GM21786 (cell line): ENCODE measurements around the gene STYK1.
"Not testable (repeated sequence)": the region's sequence is repeated elsewhere in the genome, so short reads cannot be mapped to it uniquely, and the experiment has no call there.

Experiments used
- ATAC-seq: cut with Tn5 transposase; IDR thresholded peaks from one replicate; pipeline ENCODE4 v1.9.1; 2021; ENCODE audit not compliant: unreplicated experiment

The STYK1 gene

DNA sequence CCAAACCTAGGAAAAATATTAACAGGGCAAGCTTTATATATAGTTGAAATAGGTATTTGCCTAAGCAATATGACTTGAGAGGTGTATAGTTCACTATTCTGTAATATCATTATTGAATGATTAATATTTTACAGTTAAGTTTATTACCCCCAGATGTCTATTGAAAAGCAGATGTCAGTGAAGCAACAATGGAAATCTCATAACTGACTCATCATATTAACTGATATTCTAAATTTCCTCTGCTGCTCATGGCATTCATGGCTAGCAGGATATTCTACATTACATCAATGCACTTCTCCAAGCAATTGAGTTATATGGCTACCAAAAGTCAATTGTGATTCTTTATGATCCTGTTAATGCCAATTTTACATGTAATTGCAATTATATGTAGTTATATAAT is 50.7 kb downstream of the STYK1 start:
- no peak for ATAC-seq

DNA sequence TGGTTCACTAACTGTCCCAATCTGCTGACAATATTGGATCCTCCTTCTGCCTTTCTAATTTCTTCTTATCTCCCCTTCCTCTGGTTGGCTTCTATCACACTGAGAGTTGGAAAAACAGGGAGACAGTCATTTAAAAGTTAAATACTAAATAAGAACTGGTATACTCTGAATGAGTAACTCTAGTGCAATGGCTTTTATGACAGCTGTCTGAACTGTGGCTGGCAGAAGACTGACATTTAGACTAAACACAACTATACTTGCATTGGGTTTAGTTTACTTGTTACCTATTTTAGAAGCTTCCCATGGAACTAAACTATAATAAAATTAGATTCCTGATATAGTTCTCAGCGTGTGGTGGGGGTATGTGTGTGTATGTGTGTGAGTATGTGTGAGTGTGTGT is 52.6 kb downstream of the STYK1 start:
- ATAC-seq: no peak

DNA sequence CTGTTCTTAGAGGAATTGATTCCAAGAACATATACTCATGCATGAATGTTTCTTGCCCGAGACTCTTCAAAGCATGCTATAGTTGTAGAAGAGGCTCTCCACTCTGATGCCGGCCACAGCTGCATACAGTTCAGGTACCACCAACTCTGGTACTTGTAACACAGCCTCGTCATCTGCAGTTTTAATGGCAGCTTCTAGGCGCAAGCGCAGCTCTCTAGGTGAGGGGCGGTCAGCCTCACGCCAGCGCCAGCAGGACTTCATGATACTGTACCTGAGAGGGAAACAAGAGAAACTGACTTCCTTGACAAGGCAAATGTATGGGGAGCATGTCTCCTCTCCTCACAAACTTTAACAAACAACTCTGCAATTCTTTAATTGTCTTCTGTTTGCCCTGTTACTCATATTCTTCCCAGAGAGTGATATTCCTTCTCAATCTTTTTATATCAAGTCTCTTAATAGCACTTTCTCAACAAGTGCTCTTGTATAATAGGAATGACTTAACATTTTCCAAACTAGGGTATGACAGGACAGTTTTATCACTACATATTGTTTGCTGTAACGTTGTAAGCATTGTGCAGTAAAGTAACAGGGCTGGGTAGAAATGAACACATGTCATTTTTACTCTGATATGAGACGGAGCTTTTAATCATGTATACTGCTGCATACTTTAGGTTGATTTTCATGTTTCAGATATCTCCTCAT is 53.6 kb downstream of the STYK1 start:
- no peak for ATAC-seq

DNA sequence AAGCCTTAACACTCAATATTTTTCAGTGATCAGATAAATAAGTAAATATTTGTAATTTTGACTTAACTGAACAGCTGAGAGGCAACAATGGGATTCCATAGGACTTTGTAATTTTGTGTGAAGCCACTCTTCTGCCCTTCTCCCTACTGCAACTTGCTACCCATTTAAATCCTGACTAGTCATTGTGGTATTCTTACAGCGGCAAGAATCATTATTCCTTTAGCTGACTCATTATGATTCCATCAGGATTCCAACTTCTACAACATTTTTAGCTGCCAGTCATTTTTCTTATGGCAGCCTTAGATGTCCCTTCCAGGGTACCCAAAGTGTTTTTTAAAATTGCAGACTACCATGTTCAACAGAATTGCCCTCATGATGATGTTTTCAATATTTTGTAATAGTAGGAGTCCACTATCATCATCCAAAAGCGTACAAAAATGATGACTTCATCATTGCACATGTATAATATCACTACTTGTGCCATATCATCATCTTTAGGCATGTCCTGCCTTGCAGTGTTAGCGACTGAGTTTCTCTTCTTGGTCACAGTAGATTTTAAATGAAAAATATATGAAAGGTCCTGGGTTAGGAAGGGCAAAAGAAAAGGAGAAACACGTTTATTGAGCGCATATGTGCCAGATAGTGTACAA is 55.4 kb downstream of the STYK1 start:
- ATAC-seq: no peak

DNA sequence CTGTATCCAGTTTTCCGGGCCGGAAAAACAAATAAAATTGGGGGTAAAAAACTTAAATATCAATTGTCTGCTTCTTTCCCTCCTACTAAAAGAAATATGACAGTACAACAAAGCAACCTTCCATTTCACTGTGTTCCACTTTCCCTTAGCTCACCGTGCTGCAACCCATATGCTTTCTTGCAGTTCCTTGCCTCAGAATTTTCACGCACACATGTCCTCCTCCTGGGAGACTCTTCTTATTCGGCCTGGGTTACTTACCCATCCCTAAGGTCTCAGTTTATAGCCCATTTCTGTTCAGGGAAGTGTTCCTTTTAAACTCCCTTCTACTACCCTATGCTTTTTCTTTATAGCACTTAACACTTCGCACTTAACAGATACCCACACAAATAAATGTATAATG is 56.0 kb downstream of the STYK1 start:
- no peak for ATAC-seq

DNA sequence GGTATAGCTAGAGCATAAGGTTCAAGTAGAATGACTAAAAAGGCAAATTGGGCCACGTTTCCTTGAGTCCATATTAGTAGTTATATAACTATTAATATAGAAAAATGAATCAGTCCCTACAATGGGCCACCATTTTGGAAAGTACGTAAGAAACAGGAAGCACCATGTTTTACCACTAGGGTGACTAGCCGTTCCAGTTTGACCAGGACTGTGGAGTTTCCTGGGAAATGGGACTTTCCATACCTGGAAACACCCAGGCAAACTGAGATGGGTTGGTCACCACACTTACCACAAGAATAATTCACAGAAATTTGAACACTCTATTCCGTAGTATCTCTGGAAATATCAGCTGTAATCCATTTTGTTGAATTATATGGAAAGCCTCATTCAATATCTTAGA is 58.3 kb downstream of the STYK1 start:
- no peak for ATAC-seq

DNA sequence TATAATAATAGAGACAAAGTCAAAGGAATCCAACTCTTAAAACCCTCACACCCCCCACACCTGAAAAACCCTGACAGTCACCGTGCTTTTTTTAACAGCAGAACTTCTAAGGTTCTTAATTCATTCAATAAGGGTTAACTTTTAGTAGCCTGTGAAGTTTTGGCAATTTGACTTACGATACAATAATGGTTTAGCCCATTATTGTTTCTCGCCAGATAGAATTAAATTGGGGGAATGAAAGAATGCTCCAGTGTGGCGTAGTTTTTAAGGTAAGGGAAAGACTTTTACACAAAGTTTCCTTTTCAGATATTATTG is 59.8 kb downstream of the STYK1 start:
- ATAC-seq: no peak

DNA sequence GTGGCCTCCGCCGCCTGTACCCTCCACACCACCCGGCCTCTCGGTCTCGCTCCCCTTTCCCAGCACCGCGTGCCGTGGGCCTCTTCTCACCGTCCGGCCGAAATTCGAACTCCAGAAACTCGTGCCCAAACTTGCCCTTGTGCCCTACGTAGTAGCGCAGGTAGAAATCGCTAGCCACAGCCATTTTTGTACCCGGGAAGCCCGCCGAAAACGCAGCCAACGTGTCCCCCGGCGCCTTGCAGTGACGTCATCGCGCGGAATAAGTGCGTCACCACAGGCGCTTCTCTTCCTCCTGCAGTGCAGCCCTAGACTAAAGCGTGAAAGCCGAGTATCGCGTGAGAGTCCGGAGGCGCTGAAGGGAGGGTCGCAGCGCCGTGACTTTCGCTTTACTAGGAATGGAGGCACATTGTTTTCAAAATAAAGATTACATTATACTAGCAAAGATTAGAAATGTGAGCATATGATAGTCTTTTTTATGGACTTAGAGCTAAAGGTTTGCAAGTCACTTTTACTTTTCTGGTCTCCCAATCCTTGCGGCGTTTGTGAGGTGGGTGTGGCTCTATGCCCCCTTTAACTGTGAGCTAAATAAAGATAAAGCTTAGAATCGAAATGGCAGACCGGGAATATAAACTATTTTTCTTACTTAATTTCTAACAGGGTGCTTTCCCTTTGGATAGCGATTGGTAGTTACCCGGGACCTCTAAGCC is 60.4 kb downstream of the STYK1 start, which contains the start of gene MAGOHB:
Gene MAGOHB (minus strand): TSS at position 261 of the 707 bp plus-strand sequence. CDS start 77 bp downstream, at position 184.
- peak; percentile 93 for ATAC-seq

DNA sequence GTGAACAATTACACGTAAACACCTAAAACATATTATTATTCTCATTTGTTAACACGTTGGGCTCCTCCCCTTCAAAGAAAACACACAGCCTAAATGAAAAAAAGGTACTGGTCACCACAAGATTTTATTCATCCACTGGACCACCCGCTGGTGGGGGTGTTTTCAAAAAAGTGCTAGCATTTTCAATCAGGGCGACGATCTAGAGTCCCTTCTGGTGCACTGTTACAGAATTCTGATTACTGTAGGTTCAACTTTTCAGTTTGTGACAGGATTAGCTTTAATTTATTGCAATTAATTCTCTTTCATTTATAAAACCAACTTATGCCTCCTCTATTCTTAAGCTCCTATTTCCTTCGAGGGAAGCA is 60.9 kb downstream of the STYK1 start:
- peak; percentile 3 for ATAC-seq

DNA sequence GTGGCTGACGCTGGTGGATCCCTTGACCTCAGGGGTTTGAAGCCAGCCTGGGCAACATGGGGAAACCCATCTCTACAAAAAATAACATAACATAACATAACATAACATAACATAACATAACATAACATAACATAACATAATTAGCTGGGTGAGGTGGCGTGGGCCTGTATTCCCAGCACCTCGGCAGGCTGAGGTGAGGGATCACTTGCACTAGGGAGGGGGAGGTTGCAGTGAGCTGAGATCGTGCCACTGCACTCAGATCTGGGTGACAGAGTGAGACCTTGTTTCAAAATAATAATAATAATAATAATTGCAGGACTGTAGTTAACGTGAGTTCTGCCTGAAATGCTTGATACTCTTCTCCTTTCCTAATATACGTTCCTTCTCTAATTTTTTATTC is 61.7 kb downstream of the STYK1 start:
- no peak for ATAC-seq

DNA sequence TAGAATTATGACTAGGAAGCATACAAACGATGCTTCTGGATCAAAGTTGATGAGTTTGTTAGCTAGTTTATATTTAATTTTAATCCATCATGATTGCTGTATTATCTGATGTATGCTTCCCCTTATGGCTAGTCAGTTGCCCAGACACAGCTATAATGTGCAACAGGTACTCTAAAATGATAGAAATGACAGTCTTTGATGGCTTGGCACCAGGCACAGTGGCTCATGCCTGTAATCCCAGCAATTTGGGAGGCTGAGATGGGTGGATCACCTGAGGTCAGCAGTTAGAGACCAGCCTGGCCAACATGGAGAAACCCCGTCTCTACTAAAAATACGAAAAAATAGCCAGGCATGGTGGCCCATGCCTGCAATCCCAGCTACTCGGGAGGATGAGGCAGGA is 62.6 kb downstream of the STYK1 start:
- not testable (repeated sequence) for ATAC-seq

DNA sequence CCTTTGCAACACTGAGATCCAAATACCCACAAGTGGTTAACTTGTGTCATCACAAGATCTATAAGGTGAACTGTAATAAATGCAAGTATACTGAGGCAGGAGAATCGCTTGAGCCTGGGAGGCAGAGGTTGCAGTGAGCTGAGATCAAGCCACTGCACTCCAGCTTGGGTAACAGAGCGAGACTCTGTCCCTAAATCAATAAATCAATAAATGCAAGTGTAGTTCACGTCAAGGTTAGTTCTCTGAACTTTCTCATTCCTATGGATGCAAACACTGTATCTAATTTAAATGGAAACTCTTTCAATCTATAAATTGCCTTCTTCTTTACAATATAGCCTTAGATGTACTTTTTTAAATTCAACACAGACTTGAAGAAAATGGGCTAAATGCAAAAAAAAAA is 63.7 kb downstream of the STYK1 start:
- no peak for ATAC-seq

DNA sequence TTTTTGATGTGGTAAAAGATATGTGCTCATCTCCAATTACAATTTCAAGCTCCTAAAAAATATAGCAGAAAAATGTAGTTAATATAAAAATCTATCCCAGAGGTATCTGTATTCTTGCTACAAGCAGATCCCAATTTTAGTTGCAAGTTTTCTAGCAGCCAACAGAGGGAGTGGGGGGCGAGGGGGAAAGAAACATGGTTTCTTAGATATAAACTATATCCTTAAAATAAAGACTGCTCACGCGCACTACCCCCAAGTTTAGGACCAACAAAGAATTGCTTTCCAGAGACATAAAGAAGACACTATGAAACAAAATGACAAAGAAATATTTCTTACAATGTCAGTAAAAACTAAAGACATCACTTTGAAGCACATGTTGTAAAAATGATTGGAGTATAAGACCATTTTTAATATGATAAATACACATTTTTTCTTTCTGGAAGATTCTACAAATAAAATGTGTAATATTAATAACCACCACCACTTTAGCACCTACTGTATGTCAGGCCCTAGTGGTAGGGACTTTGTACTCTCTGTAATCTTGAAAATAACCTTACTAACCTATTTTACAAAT is 65.9 kb downstream of the STYK1 start:
- no peak for ATAC-seq

DNA sequence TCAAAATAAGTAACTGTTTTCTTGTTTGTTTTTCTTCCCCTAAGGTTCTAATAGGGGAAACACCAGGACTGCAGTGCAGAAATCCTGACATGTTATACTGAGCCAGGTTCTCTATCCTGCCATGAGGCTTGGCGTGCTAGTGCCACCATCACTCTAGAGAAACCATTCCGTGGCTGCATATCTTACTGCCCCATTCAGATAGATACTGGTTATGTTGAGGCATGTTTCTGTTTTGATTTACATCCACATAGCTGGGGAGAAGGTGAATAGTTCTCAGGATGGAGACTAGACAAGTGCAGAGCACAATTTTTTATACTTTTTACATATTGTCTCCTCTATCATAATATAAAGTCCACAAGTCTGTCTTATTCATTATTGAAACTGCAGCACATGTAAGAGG is 72.0 kb downstream of the STYK1 start:
- ATAC-seq: no peak

DNA sequence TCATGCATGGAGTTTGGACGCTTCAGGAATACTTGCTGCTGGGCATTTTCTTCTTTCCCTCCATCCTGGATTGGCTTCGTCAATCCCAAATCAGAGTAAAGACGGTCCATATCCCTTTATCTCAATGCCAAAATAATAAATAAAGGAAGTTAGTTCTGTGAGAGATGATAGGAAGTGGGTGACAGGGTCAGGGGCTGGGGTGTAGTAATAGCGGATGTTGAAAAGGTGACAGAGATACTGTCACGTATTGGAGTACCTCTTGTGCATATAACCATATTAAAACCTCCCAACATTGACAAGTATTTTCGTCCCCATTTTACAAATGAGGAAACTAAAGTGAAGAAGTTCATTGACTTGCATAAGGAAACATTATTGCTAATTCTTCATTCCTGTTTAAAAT is 72.9 kb downstream of the STYK1 start:
- ATAC-seq: no peak

DNA sequence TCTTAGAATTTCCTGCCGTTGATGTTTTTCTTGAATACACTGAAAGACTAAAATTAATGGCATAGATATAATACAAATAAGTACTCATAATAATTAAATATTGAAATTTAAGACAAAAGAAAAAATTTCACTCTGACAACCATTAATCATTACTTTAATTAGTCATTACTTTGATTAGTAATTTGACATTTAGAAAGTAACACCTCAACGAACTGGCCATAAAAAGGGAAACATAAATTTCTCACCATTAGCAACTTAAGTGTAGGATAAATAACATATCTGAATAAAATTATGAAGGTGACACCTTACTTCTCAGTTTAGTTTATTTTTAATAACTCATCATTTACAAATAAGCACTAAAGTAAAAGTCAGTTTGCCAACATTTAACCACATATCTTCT is 78.0 kb downstream of the STYK1 start:
- ATAC-seq: no peak

DNA sequence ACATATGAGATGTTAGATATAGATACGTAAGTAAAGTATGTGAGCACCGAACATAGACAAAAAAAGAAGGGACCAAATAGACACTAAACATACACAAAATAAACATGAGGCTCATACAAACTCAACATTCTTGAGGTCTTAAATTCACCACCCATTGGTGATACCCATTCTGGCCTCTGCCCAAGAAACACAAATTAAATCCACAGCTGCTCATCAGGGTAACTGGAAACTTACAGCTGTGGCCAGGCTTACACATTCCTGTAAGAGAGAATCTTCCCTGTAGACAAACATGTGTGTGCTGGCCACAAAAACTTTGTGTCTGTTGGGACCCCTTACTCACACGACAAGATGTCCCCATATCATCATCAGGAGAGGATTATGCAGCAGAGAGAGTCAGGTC is 82.9 kb downstream of the STYK1 start:
- ATAC-seq: no peak

DNA sequence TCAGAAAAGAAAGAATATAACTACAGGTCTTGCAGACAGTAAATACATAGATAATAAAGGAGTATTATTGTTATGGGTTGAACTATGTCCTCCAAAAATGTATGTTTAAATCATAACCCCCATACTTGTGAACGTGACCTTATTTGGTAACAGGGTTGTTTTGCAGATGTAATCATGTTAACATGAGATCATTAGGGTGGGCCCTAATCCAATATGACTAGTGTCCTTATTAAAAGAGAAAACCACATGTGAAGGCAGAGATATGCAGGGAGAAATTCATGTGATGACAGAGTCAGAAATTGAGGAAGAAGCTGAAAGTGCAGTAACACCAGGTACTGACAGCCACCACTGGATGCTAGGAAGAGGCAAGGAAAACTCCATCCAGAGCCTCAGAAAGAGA is 89.4 kb downstream of the STYK1 start:
- no peak for ATAC-seq

DNA sequence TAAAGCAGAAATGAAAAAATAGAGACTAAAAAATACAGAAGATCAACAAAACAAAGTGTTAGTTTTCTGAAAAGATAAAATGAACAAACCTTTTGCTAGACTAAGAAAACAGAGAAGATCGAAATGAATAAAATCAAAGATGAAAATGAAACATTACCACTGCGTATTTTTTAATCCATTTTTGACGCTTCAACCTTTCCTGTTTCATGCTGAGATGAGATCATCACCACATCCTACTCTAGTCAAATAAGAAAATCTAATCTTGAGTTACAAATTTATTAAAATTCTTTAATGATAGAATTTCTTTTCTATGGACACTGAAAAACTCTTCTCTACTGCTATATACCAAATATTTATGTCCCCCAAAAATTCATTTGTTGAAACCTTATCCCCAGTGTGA is 91.1 kb downstream of the STYK1 start:
- ATAC-seq: no peak

DNA sequence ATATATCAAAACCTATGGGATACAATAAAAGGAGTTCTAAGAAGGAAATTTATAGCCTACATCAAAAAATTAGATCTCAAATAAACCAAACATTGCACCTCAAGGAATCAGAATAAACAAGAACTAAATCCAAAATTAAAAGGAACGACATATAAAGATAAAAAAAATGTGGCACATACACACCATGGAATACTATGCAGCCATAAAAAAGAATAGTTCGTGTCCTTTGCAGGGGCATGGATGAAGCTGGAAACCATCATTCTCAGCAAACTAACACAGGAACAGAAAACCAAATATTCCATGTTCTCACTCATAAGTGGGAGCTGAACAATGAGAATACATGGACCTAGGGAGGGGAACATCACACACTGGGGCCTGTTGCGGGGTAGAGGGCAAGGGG is 91.7 kb downstream of the STYK1 start:
- ATAC-seq: not testable (repeated sequence)

DNA sequence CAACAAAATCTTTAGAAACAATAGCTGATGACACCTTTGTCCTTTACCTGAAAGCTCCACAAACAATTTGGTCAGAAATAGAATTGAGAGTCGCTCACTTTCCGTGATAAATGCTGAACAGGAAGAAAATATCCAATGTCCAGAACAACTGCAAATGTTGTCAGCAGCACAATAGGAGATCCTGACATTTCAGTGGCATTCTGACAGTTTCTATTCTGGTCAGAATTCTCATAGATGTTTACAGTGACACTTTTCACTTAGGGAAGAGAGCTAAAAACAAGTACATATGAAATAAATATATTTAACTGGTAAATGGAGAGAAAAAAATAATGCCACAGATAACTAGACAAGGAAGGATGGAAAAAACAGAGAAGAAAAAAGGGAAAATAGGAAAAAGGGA is 99.5 kb downstream of the STYK1 start:
- no peak for ATAC-seq

DNA sequence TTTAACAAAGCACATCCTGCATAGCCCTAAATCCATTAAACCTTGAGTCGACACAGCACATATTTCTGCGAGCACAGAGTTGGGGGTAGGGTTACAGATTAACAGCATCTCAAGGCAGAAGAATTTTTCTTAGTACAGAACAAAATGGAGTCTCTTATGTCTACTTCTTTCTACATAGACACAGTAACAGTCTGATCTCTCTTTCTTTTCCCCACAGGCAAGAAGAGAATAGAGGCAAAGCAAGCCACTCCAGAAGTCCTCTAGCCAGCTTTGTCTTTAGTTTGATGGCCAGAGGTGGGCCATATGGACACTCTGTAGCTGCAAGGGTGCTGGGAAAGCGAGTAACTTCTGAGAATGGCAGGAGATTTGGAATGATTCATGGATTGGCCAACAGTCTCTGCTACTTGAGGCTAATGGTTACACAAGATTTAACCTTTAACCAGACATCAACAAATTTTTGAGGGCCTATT is 101.8 kb downstream of the STYK1 start:
- not testable (repeated sequence) for ATAC-seq
